Parathyroid adenoma (tissue), 2 donors: ENCODE data around the gene LAMA5.

Experiments
- H2AFZ ChIP-seq: fragments of 300-600 bp; sonication (generic); one replicate; pipeline ENCODE4 v1.7.0; 2017; ENCODE audit warnings: antibody characterized with exemption, mild to moderate bottlenecking
- H3K27ac ChIP-seq: fragments of 300-600 bp; sonication (generic); one replicate; pipeline ENCODE4 v1.7.0; 2017
- H3K27me3 ChIP-seq: fragments of 300-600 bp; sonication (generic); one replicate; pipeline ENCODE4 v1.7.0; 2017; ENCODE audit warnings: low read length; ENCODE audit not compliant: control insufficient read depth, insufficient read depth
- H3K36me3 ChIP-seq: fragments of 300-600 bp; sonication (generic); one replicate; pipeline ENCODE4 v1.7.0; 2017; ENCODE audit warnings: low read length; ENCODE audit not compliant: control insufficient read depth, insufficient read depth
- H3K4me1 ChIP-seq: fragments of 300-600 bp; sonication (generic); one replicate; pipeline ENCODE4 v1.7.0; 2017; ENCODE audit warnings: control low read depth
- H3K4me2 ChIP-seq: fragments of 300-600 bp; sonication (generic); one replicate; pipeline ENCODE4 v1.7.0; 2017; ENCODE audit warnings: low read length
- H3K4me3 ChIP-seq: fragments of 300-600 bp; sonication (generic); one replicate; pipeline ENCODE4 v1.7.0; 2017; ENCODE audit warnings: low read depth, low read length
- H3K79me2 ChIP-seq: fragments of 300-600 bp; sonication (generic); one replicate; pipeline ENCODE4 v1.7.0; 2017; ENCODE audit warnings: control low read depth
- H3K9ac ChIP-seq: fragments of 300-600 bp; sonication (generic); one replicate; pipeline ENCODE4 v1.7.0; 2017; ENCODE audit warnings: mild to moderate bottlenecking
- H3K9me3 ChIP-seq: fragments of 300-600 bp; sonication (generic); one replicate; pipeline ENCODE4 v1.7.0; 2017; ENCODE audit warnings: low read length; ENCODE audit not compliant: control insufficient read depth
- CTCF ChIP-seq: fragments of 300-600 bp; sonication (generic); IDR thresholded peaks from one replicate; pipeline ENCODE4 v1.7.0; 2017; ENCODE audit warnings: antibody characterized with exemption, mild to moderate bottlenecking
- donor health status: primary hyperparathyroidism.

Gene LAMA5

GRCh38 chr20:62406635-62407176 is 39.6 kb upstream of the LAMA5 start:
- Histone ChIP-seq H3K27me3 (no peaks in the 10 kb centered on the region), H3K4me3 (peak overlapping the region; percentile 62), H3K4me1 (peaks cover 22% of the 10 kb centered on the region), H3K9ac (no peak overlapping the region), H3K79me2 (no peaks in the 10 kb centered on the region), H2AFZ (no peak overlapping the region), H3K9me3 (no peaks in the 10 kb centered on the region), H3K36me3 (no peaks in the 10 kb centered on the region), H3K4me2 (peak overlapping the region; percentile 92), H3K27ac (no peak overlapping the region)
- TF ChIP-seq CTCF, result no peak

GRCh38 chr20:62405981-62406513 is 38.9 kb upstream of the LAMA5 start:
- peak overlapping the region; percentile 92 for H3K4me2 ChIP-seq
- no peaks in the 10 kb centered on the region for H3K27me3 ChIP-seq
- TF ChIP-seq CTCF, result no peak
- no peaks in the 10 kb centered on the region for H3K36me3 ChIP-seq
- no peak overlapping the region for H3K9ac ChIP-seq
- no peaks in the 10 kb centered on the region for H3K79me2 ChIP-seq
- H3K27ac ChIP-seq, result no peak overlapping the region
- peaks cover 22% of the 10 kb centered on the region for H3K4me1 ChIP-seq
- H2AFZ ChIP-seq, result no peak overlapping the region
- peak overlapping the region; percentile 62 for H3K4me3 ChIP-seq
- no peaks in the 10 kb centered on the region for H3K9me3 ChIP-seq

GRCh38 chr20:62405108-62405980 is 38.2 kb upstream of the LAMA5 start:
- H3K27ac ChIP-seq, result no peak overlapping the region
- no peaks in the 10 kb centered on the region for H3K36me3 ChIP-seq
- H3K4me3 ChIP-seq, result no peak overlapping the region
- H3K9me3 ChIP-seq, result no peaks in the 10 kb centered on the region
- no peaks in the 10 kb centered on the region for H3K79me2 ChIP-seq
- no peaks in the 10 kb centered on the region for H3K27me3 ChIP-seq
- TF ChIP-seq CTCF, result peak; percentile 61
- H3K4me2 ChIP-seq, result peak overlapping the region; percentile 92
- no peak overlapping the region for H2AFZ ChIP-seq
- H3K4me1 ChIP-seq, result peaks cover 21% of the 10 kb centered on the region
- H3K9ac ChIP-seq, result no peak overlapping the region

GRCh38 chr20:62404761-62405107 is 37.6 kb upstream of the LAMA5 start:
- H3K4me3 ChIP-seq, result no peak overlapping the region
- H3K27ac ChIP-seq, result no peak overlapping the region
- H2AFZ ChIP-seq, result no peak overlapping the region
- peaks cover 16% of the 10 kb centered on the region for H3K4me1 ChIP-seq
- no peaks in the 10 kb centered on the region for H3K36me3 ChIP-seq
- H3K9me3 ChIP-seq, result no peaks in the 10 kb centered on the region
- no peaks in the 10 kb centered on the region for H3K27me3 ChIP-seq
- no peak overlapping the region for H3K9ac ChIP-seq
- H3K4me2 ChIP-seq, result no peak overlapping the region
- H3K79me2 ChIP-seq, result no peaks in the 10 kb centered on the region
- TF ChIP-seq CTCF, result no peak
